HepG2 (cell line): ENCODE measurements around the gene TLCD3B. TPM values are rescaled to one million over a fixed set of nuclear protein-coding genes. Genes with fewer than 3 reads are reported as not detected.

Experiments
- ATF6 ChIP-seq: sonication (generic); formaldehyde crosslinking; conservative IDR thresholded peaks from 2 replicates; pipeline ENCODE4 v1.4.0; 2020; ENCODE audit warnings: missing genetic modification reagents
- BRCA1 ChIP-seq: sonication (generic); formaldehyde crosslinking; IDR thresholded peaks from 2 replicates; pipeline ENCODE4 v1.4.0; 2020; ENCODE audit warnings: missing genetic modification reagents
- FOSL2 ChIP-seq: sonication (generic); formaldehyde crosslinking; IDR thresholded peaks from 2 replicates; pipeline ENCODE4 v1.4.0; 2020; ENCODE audit warnings: missing genetic modification reagents
- KLF15 ChIP-seq: sonication (generic); formaldehyde crosslinking; IDR thresholded peaks from 2 replicates; pipeline ENCODE4 v1.8.1; 2023; ENCODE audit warnings: borderline replicate concordance, mild to moderate bottlenecking, inconsistent platforms, missing genetic modification reagents, mixed read lengths
- MEIS1 ChIP-seq: sonication (generic); formaldehyde crosslinking; IDR thresholded peaks from 2 replicates; pipeline ENCODE4 v1.9.0; 2021; ENCODE audit warnings: mild to moderate bottlenecking, missing genetic modification reagents, moderate library complexity, borderline replicate concordance
- PLSCR1 ChIP-seq: sonication (generic); formaldehyde crosslinking; IDR thresholded peaks from 2 replicates; pipeline ENCODE4 v1.5.0; 2020; ENCODE audit warnings: missing genetic modification reagents, mild to moderate bottlenecking, borderline replicate concordance
- RARA ChIP-seq: IDR thresholded peaks from 2 replicates; pipeline ENCODE4 v1.6.1; 2016; ENCODE audit warnings: missing genetic modification reagents, missing compliant biosample characterization
- SNAI1 ChIP-seq: sonication (generic); formaldehyde crosslinking; IDR thresholded peaks from 2 replicates; pipeline ENCODE4 v1.5.0; 2020; ENCODE audit warnings: mild to moderate bottlenecking, missing genetic modification reagents, borderline replicate concordance
- TCF12 ChIP-seq, 2 experiments: fragments of 450-650 bp in 1 of 2; sonication (generic) in 1 of 2; formaldehyde crosslinking in 1 of 2; IDR thresholded peaks; 2 replicates each; pipeline versions ENCODE4 v1.6.1 to v1.8.0; 2017 to 2022; ENCODE audit warnings: antibody characterized with exemption in 1 of 2, mild to moderate bottlenecking in 1 of 2, missing genetic modification reagents in 1 of 2, moderate library complexity in 1 of 2
- ZFP90 ChIP-seq: sonication (generic); formaldehyde crosslinking; IDR thresholded peaks from 2 replicates; pipeline ENCODE4 v1.8.0; 2022; ENCODE audit warnings: missing genetic modification reagents, mild to moderate bottlenecking, inconsistent platforms, borderline replicate concordance
- ZNF251 ChIP-seq: sonication (generic); formaldehyde crosslinking; IDR thresholded peaks from 2 replicates; pipeline ENCODE4 v1.9.0; 2021; ENCODE audit warnings: mild to moderate bottlenecking, missing genetic modification reagents
- ZNF276 ChIP-seq: sonication (generic); formaldehyde crosslinking; IDR thresholded peaks from 2 replicates; pipeline ENCODE4 v1.4.0; 2020; ENCODE audit warnings: mild to moderate bottlenecking, low read depth, missing genetic modification reagents
- ZNF280D ChIP-seq: sonication (generic); formaldehyde crosslinking; IDR thresholded peaks from 2 replicates; pipeline ENCODE4 v1.5.1; 2020; ENCODE audit warnings: mild to moderate bottlenecking, missing genetic modification reagents
- ZNF567 ChIP-seq: sonication (generic); formaldehyde crosslinking; IDR thresholded peaks from 2 replicates; pipeline ENCODE4 v1.8.1; 2023; ENCODE audit warnings: mild to moderate bottlenecking, missing genetic modification reagents, borderline replicate concordance
- ZNF746 ChIP-seq: sonication (generic); formaldehyde crosslinking; IDR thresholded peaks from 2 replicates; pipeline ENCODE4 v1.8.0; 2022; ENCODE audit warnings: mild to moderate bottlenecking, missing genetic modification reagents
- ZNF75D ChIP-seq: sonication (generic); formaldehyde crosslinking; IDR thresholded peaks from 2 replicates; pipeline ENCODE4 v1.8.1; 2023; ENCODE audit warnings: missing genetic modification reagents, mild to moderate bottlenecking, borderline replicate concordance
- ZNF878 ChIP-seq: sonication (generic); formaldehyde crosslinking; IDR thresholded peaks from 2 replicates; pipeline ENCODE4 v1.8.1; 2023; ENCODE audit warnings: mild to moderate bottlenecking, missing genetic modification reagents, moderate library complexity
- ZSCAN12 ChIP-seq: sonication (generic); formaldehyde crosslinking; IDR thresholded peaks from 2 replicates; pipeline ENCODE4 v1.9.0; 2021; ENCODE audit warnings: mild to moderate bottlenecking, missing genetic modification reagents
- polyA plus RNA-seq, 8 experiments: library from polyadenylated mRNA; depleted of rRNA in 3 of 8; stranded (reverse) in 7 of 8; unstranded in 1 of 8; fragments of >200 nt; fragmentation: Illumina TruSeq in 4 of 8; extraction: Trizol in 4 of 8; gene quantifications; 2 replicates each; pipeline versions ENCODE4 v1.2.1 to v1.2.3, GENCODE V29; 2011 to 2016; ENCODE audit warnings: low read depth in 4 of 8, missing spikeins in 1 of 8, mixed read lengths in 1 of 8; ENCODE audit not compliant: insufficient read depth in 1 of 8
- total RNA-seq, 5 experiments: library from RNA; depleted of rRNA; stranded (reverse); fragments of >200 nt; fragmentation: Illumina TruSeq; extraction: Trizol; gene quantifications; 2 replicates each; pipeline ENCODE4 v1.2.3, GENCODE V29; 2016; ENCODE audit warnings: low read depth in 1 of 5

The TLCD3B gene
- total and polyA plus RNA-seq, 2 of the 13 experiments (the other 11 are each of a cell fraction or from before 2014, with no cell fraction given) = not detected

- peak; percentile 85; the same call in 1 of the 2 replicates for TF ChIP-seq ZSCAN12 (CRISPR knock-in tag)
- TF ChIP-seq RARA (CRISPR knock-in tag) = peak; percentile 43; the same call in 1 of the 2 replicates
- 0 out of 2 replicates have a peak, but pooled peaks have one; percentile 26 for TF ChIP-seq ZNF280D (CRISPR knock-in tag)
- 0 out of 2 replicates have a peak, but pooled peaks have one; percentile 87 for TF ChIP-seq ZNF251 (CRISPR knock-in tag)
- peak; percentile 91 for TF ChIP-seq ZNF567
- TF ChIP-seq BRCA1 = peak; percentile 81; the same call in 1 of the 2 replicates
- no peak for TF ChIP-seq PLSCR1 (CRISPR knock-in tag)
- peak; percentile 52 for TF ChIP-seq SNAI1 (CRISPR knock-in tag)
- TF ChIP-seq FOSL2 (CRISPR knock-in tag) = peak; percentile 66
- peak; percentile 70; the same call in 1 of the 2 replicates for TF ChIP-seq ATF6 (CRISPR knock-in tag)
- TF ChIP-seq TCF12 (IDR thresholded peaks at IDR 0.05) = no peak
- no peak; the same call in 1 of the 2 replicates for TF ChIP-seq TCF12 (CRISPR knock-in tag; IDR thresholded peaks at IDR 0.05)
- TF ChIP-seq ZNF878 (CRISPR knock-in tag) = 0 out of 2 replicates have a peak, but pooled peaks have one; percentile 55
- peak; percentile 85 for TF ChIP-seq ZNF746 (CRISPR knock-in tag)
- TF ChIP-seq KLF15 (CRISPR knock-in tag) = peak; percentile 92
- TF ChIP-seq ZFP90 (CRISPR knock-in tag) = peak; percentile 98
- TF ChIP-seq MEIS1 = peak; percentile 92
- peak; percentile 96 for TF ChIP-seq ZNF276
- no peak for TF ChIP-seq ZNF75D (CRISPR knock-in tag)
These were observed 21.8 kb upstream of the TLCD3B start (continued) for GRCh38 chr16:30052671-30053372.
